Prostate gland (tissue), 2 donors: ENCODE measurements around the gene CEMIP. TPM values are rescaled to one million over a fixed set of nuclear protein-coding genes. Genes with fewer than 3 reads are reported as not detected.

Source experiments
- DNase-seq: peaks from one replicate; pipeline ENCODE4 v3.0.0-alpha.2; 2019; ENCODE audit warnings: low spot score
- H3K27ac ChIP-seq, 2 donors: fragments of 200-600 bp; sonication (generic); 2 replicates each; pipeline ENCODE4 v1.5.1; 2017 to 2019
- H3K27me3 ChIP-seq: fragments of 200-600 bp; sonication (generic); replicated peaks from 2 replicates; pipeline ENCODE4 v1.5.1; 2019; ENCODE audit not compliant: insufficient read depth
- H3K36me3 ChIP-seq, 2 donors: fragments of 200-600 bp; sonication (generic); 1 replicate in 1 of 2; 2 replicates in 1 of 2; pipeline versions ENCODE4 v1.5.1 to v1.8.1; 2017 to 2019
- H3K4me1 ChIP-seq: fragments of 200-600 bp; sonication (generic); replicated peaks from 2 replicates; pipeline ENCODE4 v1.5.1; 2019
- H3K4me3 ChIP-seq, 2 donors: fragments of 200-600 bp; sonication (generic); 2 replicates each; pipeline ENCODE4 v1.5.1; 2017 to 2019
- H3K9me3 ChIP-seq: fragments of 200-600 bp; sonication (generic); 2 replicates; pipeline ENCODE4 v1.5.1; 2017
- POLR2A ChIP-seq: fragments of 450-650 bp; IDR thresholded peaks from one replicate; pipeline ENCODE4 v1.6.1; 2016; ENCODE audit warnings: antibody characterized with exemption, mild to moderate bottlenecking
- POLR2AphosphoS5 ChIP-seq: sonication (generic); formaldehyde crosslinking; IDR thresholded peaks from one replicate; pipeline ENCODE4 v1.6.1; 2017; ENCODE audit warnings: antibody characterized with exemption
- WGBS: methylation state at CpG from one replicate; pipeline ENCODE4 v1.1.5; 2018; 5-methylcytosine and 5-hydroxymethylcytosine counted together
- intact Hi-C: fragments of 100-400 bp; cut with DNase I; formaldehyde crosslinking; loops from one replicate; pipeline ENCODE4 v1.14.2; 2022
- total RNA-seq, 2 donors: library from RNA; depleted of rRNA; stranded (reverse); fragments of >200 nt; gene quantifications; one replicate each; pipeline ENCODE4 v1.1.0, GENCODE V29; 2016
- TF ChIP-seq, protein P1 (sequence below), 4 experiments: fragments of 200-600 bp in 2 of 4; fragments of 450-650 bp in 2 of 4; sonication (generic) in 2 of 4; IDR thresholded peaks; 1 replicate in 3 of 4; 2 replicates in 1 of 4; pipeline ENCODE4 v1.5.1; 2016 to 2019; ENCODE audit warnings: antibody characterized with exemption in 4 of 4, mild to moderate bottlenecking in 2 of 4, moderate library complexity in 2 of 4

CEMIP gene
- total RNA-seq, 2 donors from 2014 or later: 1.6 to 13.5 TPM

DNA sequence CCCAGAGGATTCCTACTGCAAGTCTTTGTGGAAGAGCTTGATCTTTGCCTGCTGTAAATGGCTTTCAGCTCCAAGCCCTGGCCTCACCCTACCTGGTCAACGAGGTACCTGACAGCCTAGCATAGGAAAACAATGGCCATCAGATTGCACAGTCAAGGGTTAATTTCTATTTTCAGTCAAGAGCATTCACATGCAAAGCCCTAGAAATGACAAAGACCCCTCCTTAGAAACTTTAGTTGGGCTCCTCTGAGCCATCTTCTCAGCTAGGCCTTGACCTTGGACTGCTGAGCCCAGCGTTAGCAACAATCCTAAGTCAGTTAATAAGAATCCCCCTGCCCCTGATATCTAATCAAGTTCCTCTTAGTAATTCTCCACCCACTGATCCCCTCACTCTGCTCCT lies 192.0 kb downstream of the CEMIP start:
- H3K4me3 ChIP-seq: no peak overlapping the region
- H3K4me1 ChIP-seq: peaks cover 7% of the 10 kb centered on the region
- intact Hi-C loops: loop anchor here (2.0 to 5.0 kb wide), 3 partner anchors 194 to 516 kb away; partner anchors contain the start of gene CEMIP
- H3K36me3 ChIP-seq: no peaks in the 10 kb centered on the region
- TF ChIP-seq, protein P1, sequence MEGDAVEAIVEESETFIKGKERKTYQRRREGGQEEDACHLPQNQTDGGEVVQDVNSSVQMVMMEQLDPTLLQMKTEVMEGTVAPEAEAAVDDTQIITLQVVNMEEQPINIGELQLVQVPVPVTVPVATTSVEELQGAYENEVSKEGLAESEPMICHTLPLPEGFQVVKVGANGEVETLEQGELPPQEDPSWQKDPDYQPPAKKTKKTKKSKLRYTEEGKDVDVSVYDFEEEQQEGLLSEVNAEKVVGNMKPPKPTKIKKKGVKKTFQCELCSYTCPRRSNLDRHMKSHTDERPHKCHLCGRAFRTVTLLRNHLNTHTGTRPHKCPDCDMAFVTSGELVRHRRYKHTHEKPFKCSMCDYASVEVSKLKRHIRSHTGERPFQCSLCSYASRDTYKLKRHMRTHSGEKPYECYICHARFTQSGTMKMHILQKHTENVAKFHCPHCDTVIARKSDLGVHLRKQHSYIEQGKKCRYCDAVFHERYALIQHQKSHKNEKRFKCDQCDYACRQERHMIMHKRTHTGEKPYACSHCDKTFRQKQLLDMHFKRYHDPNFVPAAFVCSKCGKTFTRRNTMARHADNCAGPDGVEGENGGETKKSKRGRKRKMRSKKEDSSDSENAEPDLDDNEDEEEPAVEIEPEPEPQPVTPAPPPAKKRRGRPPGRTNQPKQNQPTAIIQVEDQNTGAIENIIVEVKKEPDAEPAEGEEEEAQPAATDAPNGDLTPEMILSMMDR (IDR thresholded peaks at IDR 0.05): no peak
- TF ChIP-seq POLR2A (no peak), POLR2AphosphoS5 (no peak)
- no peaks in the 10 kb centered on the region for H3K27me3 ChIP-seq
- H3K9me3 ChIP-seq: no peaks in the 10 kb centered on the region
- no peak for DNase-seq
- no peak overlapping the region for H3K27ac ChIP-seq
- 70% methylated on average over 2 of the region's 2 CpGs for WGBS

DNA sequence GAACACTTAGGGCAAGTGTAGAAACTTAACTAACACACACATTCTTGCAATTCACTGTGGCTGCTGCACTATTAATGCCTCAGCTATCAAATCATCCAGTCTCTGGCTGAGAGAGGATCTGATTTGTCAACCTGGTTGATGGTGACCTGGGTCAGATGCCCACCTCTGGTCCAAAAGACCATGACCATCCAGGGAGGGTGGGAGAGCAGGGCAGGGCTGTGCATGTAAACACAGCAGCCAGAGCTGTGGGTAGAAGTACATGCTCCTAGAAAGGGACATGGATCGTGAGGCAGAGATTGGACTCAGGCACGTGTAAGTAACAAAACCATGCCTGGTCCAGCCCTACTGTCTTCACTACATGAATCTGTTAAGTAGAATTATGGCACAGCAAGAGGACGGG lies 193.1 kb downstream of the CEMIP start:
- TF ChIP-seq, protein P1 (IDR thresholded peaks at IDR 0.05): no peak
- TF ChIP-seq POLR2A (no peak), POLR2AphosphoS5 (no peak)
- Histone ChIP-seq H3K27ac (no peak overlapping the region), H3K9me3 (no peaks in the 10 kb centered on the region), H3K27me3 (no peaks in the 10 kb centered on the region), H3K4me3 (no peak overlapping the region), H3K36me3 (no peaks in the 10 kb centered on the region), H3K4me1 (peaks cover 8% of the 10 kb centered on the region)
- intact Hi-C loops: loop anchor here (5.0 kb wide), 2 partner anchors 195 to 405 kb away; partner anchors contain the start of gene CEMIP
- DNase-seq: no peak
- WGBS: 90% methylated on average over 3 of the region's 3 CpGs

DNA sequence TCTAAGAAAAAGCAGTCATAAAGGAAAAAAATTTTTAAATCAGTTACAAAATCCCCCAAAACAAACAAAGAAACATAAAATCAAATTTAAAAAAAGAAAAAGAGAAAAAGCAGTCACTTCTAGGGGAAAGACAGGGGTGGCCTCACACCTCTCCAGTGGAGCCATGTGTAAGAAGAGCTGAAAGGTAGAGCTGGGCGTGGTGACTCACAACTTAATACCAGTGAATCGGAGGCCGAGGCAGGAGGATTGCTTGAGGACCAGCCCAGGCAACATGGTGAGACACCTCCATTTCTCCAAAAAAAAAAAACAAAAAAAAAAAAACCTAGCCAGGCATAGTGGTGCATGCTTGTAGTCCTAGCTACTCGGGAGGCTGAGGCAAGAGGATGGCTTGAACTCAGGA lies 195.7 kb downstream of the CEMIP start:
- 93% methylated on average over 4 of the region's 4 CpGs for WGBS
- Histone ChIP-seq H3K9me3 (no peaks in the 10 kb centered on the region), H3K27ac (no peak overlapping the region), H3K4me3 (no peak overlapping the region), H3K36me3 (no peaks in the 10 kb centered on the region), H3K4me1 (peaks cover 14% of the 10 kb centered on the region), H3K27me3 (no peaks in the 10 kb centered on the region)
- DNase-seq: no peak
- intact Hi-C loops: loop anchor here (5.0 kb wide), 3 partner anchors 198 to 408 kb away; partner anchors contain the start of gene CEMIP
- TF ChIP-seq, protein P1 (IDR thresholded peaks at IDR 0.05): no peak
- TF ChIP-seq POLR2AphosphoS5 (no peak), POLR2A (no peak)

DNA sequence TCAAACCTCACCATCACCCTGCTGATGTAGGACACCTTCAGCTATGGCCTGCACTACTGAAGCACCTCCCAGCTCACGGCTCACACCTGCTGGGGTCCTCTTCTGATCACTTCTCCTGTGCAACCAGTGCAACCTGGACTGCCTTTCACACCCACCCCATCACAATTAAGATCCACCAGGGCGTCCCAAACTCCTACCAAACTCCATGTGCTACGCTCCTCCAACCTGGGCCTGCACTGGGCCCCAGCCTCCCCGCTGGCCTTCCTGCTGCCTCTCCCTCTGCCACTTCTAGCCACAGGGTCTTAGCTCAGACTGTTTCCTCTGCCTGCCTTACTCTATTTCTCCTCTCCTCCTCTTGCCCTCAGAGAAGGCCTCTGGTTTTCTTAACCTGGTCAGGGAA lies 197.7 kb downstream of the CEMIP start:
- H3K4me3 ChIP-seq: no peak overlapping the region
- no peak overlapping the region for H3K27ac ChIP-seq
- H3K27me3 ChIP-seq: no peaks in the 10 kb centered on the region
- TF ChIP-seq POLR2A (no peak), POLR2AphosphoS5 (no peak)
- TF ChIP-seq, protein P1 (IDR thresholded peaks at IDR 0.05): no peak
- 92% methylated on average over 4 of the region's 4 CpGs for WGBS
- no peaks in the 10 kb centered on the region for H3K36me3 ChIP-seq
- intact Hi-C loops: loop anchor here (5.0 kb wide), 1 partner anchor 290 kb away; no protein-coding TSS in a partner anchor
- H3K9me3 ChIP-seq: no peaks in the 10 kb centered on the region
- no peak for DNase-seq
- H3K4me1 ChIP-seq: peaks cover 14% of the 10 kb centered on the region

DNA sequence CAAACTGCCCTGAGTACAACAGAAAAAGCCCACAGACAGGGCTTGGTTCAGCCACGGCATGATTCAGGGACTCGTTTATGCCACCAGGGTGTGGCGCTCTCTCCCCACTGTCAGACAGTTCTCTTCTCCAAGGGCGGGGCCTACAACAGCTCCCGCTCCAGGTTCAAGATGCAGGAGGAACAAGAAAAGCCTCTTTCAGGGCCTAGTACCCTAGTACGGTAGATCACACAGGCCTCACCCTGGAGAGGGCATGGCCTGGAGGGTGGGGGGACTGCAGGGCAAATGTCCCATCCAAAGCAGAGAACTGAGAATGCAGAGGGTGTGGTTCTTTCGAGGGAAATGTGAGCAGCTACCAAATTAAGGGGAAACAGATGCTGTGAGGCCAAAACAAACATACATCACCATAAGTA lies 198.5 kb downstream of the CEMIP start:
- TF ChIP-seq, protein P1 (IDR thresholded peaks at IDR 0.05): peak in 3 of 4 experiments; percentile 50 to 64 (median 62)
- TF ChIP-seq POLR2A: no peak
- no peaks in the 10 kb centered on the region for H3K27me3 ChIP-seq
- WGBS: 43% methylated on average over 7 of the region's 7 CpGs
- H3K4me3 ChIP-seq: no peak overlapping the region
- intact Hi-C loops: loop anchor here (5.0 kb wide), 1 partner anchor 290 kb away; no protein-coding TSS in a partner anchor
- H3K9me3 ChIP-seq: no peaks in the 10 kb centered on the region
- H3K36me3 ChIP-seq: no peaks in the 10 kb centered on the region
- peak; percentile 54 for DNase-seq
- peaks cover 14% of the 10 kb centered on the region for H3K4me1 ChIP-seq
- no peak overlapping the region for H3K27ac ChIP-seq
